GM12875 (cell line): Measurements from ENCODE around the gene NFAM1.

Experiments
- H3K4me3 ChIP-seq: one replicate; pipeline ENCODE4 v1.5.1; 2011; ENCODE audit warnings: low read depth, low read length, control low read depth
- CTCF ChIP-seq: IDR thresholded peaks from 2 replicates; pipeline ENCODE4 v1.5.1; 2011; ENCODE audit warnings: low read depth, mild to moderate bottlenecking, control low read depth, inconsistent platforms, low read length, moderate library complexity, borderline replicate concordance; ENCODE audit not compliant: insufficient read depth

NFAM1 gene

GRCh38 chr22:42334875-42335512 lies 97.2 kb downstream of the NFAM1 start:
- no peak for TF ChIP-seq CTCF
- H3K4me3 ChIP-seq: no peak overlapping the region

GRCh38 chr22:42333544-42333943 lies 98.7 kb downstream of the NFAM1 start:
- TF ChIP-seq CTCF: no peak
- H3K4me3 ChIP-seq: no peak overlapping the region

GRCh38 chr22:42332089-42332488 lies 100.1 kb downstream of the NFAM1 start:
- H3K4me3 ChIP-seq: no peak overlapping the region
- no peak for TF ChIP-seq CTCF

GRCh38 chr22:42331014-42331413 lies 101.2 kb downstream of the NFAM1 start:
- no peak overlapping the region for H3K4me3 ChIP-seq
- no peak for TF ChIP-seq CTCF
